AG04449 (cell line): ENCODE measurements around the gene C3.

Experiments
- CTCF ChIA-PET: fragments of 350-600 bp; formaldehyde crosslinking; extraction: SDS; loops from one replicate; lab custom pipeline; 2021; ENCODE audit warnings: antibody characterized with exemption; lab: Yijun Ruan, JAX
- POLR2A ChIA-PET: fragments of 400-600, 350-600 bp; formaldehyde crosslinking; extraction: SDS; loops from one replicate; lab custom pipeline; 2020; ENCODE audit warnings: antibody characterized with exemption, inconsistent platforms; lab: Yijun Ruan, JAX
- DNase-seq: peaks from one replicate; pipeline ENCODE4 v3.0.0-alpha.2; 2010; ENCODE audit warnings: low read depth, low spot score
- H3K4me3 ChIP-seq: 2 replicates; pipeline ENCODE4 v1.5.1; 2011; ENCODE audit warnings: low read depth, mild to moderate bottlenecking, control low read depth, low read length
- TF ChIP-seq, protein P1 (sequence below): IDR thresholded peaks from one replicate; pipeline ENCODE4 v1.5.1; 2011; ENCODE audit warnings: mild to moderate bottlenecking, moderate library complexity, low read length, control low read depth, inconsistent platforms; ENCODE audit not compliant: insufficient read depth; ENCODE audit errors: missing control alignments

The C3 gene

GRCh38 chr19:6717441-6717971, 2.9 kb downstream of the C3 start:
- ChIA-PET POLR2A (no interaction called here), CTCF (no interaction called here)
- DNase-seq, result no peak
- no peak overlapping the region for H3K4me3 ChIP-seq
- TF ChIP-seq, protein P1, sequence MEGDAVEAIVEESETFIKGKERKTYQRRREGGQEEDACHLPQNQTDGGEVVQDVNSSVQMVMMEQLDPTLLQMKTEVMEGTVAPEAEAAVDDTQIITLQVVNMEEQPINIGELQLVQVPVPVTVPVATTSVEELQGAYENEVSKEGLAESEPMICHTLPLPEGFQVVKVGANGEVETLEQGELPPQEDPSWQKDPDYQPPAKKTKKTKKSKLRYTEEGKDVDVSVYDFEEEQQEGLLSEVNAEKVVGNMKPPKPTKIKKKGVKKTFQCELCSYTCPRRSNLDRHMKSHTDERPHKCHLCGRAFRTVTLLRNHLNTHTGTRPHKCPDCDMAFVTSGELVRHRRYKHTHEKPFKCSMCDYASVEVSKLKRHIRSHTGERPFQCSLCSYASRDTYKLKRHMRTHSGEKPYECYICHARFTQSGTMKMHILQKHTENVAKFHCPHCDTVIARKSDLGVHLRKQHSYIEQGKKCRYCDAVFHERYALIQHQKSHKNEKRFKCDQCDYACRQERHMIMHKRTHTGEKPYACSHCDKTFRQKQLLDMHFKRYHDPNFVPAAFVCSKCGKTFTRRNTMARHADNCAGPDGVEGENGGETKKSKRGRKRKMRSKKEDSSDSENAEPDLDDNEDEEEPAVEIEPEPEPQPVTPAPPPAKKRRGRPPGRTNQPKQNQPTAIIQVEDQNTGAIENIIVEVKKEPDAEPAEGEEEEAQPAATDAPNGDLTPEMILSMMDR, result no peak

DNA sequence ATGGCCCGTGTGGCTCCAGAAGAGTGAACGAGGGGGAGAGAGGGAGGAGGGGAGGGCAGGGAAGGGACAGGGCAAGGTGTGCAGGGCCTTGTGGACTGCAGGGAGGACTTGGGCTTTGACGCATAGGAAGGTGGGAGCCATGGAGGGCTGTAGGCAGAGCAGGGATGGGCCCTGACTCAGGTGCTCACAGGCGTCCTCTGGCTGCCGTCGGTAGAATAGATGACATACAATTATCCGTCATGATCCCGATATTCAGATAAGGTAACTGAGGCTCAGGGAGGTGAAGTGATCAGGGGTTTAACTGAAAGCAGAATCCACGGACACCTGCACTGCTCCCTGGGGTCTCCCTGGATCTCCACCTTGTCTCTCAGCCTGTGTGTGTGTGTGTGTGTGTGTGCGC, 3.4 kb downstream of the C3 start:
- ChIA-PET POLR2A (no interaction called here), CTCF (no interaction called here)
- H3K4me3 ChIP-seq, result no peak overlapping the region
- DNase-seq, result no peak
- TF ChIP-seq, protein P1, result no peak

DNA sequence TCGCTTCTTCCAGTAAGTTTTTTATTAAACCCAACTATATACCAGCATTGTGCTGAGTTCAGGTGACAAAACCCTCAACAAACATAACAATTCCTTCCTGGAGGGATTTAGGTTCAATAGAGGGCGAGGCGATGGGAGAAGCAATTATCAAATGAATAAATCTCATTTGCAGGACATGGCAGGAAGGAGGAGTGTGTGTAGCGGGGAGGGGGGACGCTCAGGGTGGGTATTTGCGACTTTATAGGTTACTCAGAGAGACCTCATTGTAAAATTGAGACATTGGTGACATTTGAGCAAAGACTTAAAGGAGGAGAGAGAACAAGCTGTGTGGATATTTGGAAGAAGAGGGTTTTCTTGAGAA, 3.9 kb downstream of the C3 start:
- CTCF ChIA-PET, result no interaction called here
- no peak overlapping the region for H3K4me3 ChIP-seq
- no peak for DNase-seq
- POLR2A ChIA-PET, result no interaction called here
- TF ChIP-seq, protein P1, result no peak

DNA sequence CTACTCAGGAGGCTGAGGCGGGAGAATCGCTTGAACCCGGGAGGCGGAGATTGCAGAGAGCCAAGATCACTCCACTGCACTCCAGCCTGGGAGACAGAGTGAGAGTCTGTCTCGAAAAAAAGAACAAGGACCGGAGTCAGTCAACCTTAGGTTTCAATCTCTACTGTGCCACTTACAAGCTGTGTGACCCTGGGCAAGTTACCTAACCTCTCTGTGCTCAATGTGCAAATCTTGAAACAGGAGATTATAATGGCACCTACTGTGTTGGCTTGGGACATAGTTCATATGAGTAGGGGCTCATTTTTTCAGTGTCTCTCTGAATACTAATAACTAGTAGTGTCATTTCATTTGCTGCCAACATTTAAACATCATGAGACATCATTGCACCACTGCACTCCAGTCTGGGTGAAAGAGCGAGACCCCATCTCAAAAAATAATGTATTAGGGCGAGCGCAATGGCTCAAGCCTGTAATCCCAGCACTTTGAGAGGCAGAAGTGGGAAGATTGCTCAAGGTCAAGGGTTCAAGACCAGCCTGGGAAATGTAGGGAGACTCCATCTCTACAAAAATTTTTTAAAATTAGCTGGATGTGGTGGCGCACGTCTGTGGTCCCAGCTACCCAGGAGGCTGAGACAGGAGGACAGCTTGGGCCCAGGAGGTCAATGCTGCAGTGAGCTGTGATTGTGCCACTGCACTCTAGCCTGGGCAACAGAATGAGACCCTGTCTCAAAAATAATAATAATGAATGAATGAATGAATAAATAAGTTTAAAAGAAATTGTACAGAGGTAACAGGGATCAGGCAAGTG, 5.5 kb downstream of the C3 start:
- CTCF ChIA-PET, result interaction anchor here (0.7 kb wide), 1 partner anchor 197 kb away, joined by 3 read pairs; no protein-coding TSS in a partner anchor
- DNase-seq, result no peak
- H3K4me3 ChIP-seq, result no peak overlapping the region
- POLR2A ChIA-PET, result no interaction called here
- TF ChIP-seq, protein P1, result no peak

- TF ChIP-seq, protein P1, result no peak
- ChIA-PET CTCF (no interaction called here), POLR2A (no interaction called here)
- DNase-seq, result no peak
- no peak overlapping the region for H3K4me3 ChIP-seq
Measured at GRCh38 chr19:6713773-6714692, 6.4 kb downstream of the C3 start.
